ENCODE data around the gene C6orf141.

DNA sequence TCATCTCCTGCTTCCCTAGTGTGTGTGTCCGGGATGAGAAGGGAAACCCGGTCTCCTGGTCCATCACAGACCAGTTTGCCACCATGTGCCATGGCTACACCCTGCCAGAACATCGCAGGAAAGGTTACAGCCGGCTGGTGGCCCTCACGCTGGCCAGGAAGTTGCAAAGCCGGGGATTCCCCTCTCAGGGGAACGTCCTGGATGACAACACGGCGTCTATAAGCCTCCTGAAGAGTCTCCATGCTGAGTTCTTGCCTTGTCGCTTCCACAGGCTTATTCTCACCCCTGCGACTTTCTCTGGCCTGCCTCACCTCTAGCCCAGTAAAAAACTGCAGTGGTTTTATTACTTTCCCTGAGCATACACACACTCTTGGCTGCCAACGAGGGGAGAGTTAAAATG, 23.9 kb upstream of the C6orf141 start:
- no peak for TF ChIP-seq POLR2AphosphoS5 (IDR thresholded peaks at IDR 0.05; ENCODE audit: low read depth)
- TF ChIP-seq, protein P1, sequence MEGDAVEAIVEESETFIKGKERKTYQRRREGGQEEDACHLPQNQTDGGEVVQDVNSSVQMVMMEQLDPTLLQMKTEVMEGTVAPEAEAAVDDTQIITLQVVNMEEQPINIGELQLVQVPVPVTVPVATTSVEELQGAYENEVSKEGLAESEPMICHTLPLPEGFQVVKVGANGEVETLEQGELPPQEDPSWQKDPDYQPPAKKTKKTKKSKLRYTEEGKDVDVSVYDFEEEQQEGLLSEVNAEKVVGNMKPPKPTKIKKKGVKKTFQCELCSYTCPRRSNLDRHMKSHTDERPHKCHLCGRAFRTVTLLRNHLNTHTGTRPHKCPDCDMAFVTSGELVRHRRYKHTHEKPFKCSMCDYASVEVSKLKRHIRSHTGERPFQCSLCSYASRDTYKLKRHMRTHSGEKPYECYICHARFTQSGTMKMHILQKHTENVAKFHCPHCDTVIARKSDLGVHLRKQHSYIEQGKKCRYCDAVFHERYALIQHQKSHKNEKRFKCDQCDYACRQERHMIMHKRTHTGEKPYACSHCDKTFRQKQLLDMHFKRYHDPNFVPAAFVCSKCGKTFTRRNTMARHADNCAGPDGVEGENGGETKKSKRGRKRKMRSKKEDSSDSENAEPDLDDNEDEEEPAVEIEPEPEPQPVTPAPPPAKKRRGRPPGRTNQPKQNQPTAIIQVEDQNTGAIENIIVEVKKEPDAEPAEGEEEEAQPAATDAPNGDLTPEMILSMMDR (conservative IDR thresholded peaks at IDR 0.05; ENCODE audit: low read depth in 2 of 2): no peak
- TF ChIP-seq, protein P2, sequence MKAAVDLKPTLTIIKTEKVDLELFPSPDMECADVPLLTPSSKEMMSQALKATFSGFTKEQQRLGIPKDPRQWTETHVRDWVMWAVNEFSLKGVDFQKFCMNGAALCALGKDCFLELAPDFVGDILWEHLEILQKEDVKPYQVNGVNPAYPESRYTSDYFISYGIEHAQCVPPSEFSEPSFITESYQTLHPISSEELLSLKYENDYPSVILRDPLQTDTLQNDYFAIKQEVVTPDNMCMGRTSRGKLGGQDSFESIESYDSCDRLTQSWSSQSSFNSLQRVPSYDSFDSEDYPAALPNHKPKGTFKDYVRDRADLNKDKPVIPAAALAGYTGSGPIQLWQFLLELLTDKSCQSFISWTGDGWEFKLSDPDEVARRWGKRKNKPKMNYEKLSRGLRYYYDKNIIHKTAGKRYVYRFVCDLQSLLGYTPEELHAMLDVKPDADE (IDR thresholded peaks at IDR 0.05): no peak
- no peak for TF ChIP-seq EZH2phosphoT487 (IDR thresholded peaks at IDR 0.05; ENCODE audit: unreplicated experiment)
- TF ChIP-seq NANOG (IDR thresholded peaks at IDR 0.05; ENCODE audit: borderline replicate concordance): no peak
- no peak for TF ChIP-seq EZH2 (IDR thresholded peaks at IDR 0.05; ENCODE audit: low read depth, unreplicated experiment)
- no peak for TF ChIP-seq REST (IDR thresholded peaks at IDR 0.05; ENCODE audit: unreplicated experiment)
- TF ChIP-seq CREB1 (CRISPR knock-in tag; IDR thresholded peaks at IDR 0.05; ENCODE audit: low read depth): no peak
- no peak for TF ChIP-seq STAT1 (IDR thresholded peaks at IDR 0.05; ENCODE audit: unreplicated experiment)
- TF ChIP-seq JUNB (IDR thresholded peaks at IDR 0.05; ENCODE audit: unreplicated experiment): no peak
- no peak for TF ChIP-seq ZNF114 (CRISPR knock-in tag; IDR thresholded peaks at IDR 0.05)
- TF ChIP-seq, protein P3, sequence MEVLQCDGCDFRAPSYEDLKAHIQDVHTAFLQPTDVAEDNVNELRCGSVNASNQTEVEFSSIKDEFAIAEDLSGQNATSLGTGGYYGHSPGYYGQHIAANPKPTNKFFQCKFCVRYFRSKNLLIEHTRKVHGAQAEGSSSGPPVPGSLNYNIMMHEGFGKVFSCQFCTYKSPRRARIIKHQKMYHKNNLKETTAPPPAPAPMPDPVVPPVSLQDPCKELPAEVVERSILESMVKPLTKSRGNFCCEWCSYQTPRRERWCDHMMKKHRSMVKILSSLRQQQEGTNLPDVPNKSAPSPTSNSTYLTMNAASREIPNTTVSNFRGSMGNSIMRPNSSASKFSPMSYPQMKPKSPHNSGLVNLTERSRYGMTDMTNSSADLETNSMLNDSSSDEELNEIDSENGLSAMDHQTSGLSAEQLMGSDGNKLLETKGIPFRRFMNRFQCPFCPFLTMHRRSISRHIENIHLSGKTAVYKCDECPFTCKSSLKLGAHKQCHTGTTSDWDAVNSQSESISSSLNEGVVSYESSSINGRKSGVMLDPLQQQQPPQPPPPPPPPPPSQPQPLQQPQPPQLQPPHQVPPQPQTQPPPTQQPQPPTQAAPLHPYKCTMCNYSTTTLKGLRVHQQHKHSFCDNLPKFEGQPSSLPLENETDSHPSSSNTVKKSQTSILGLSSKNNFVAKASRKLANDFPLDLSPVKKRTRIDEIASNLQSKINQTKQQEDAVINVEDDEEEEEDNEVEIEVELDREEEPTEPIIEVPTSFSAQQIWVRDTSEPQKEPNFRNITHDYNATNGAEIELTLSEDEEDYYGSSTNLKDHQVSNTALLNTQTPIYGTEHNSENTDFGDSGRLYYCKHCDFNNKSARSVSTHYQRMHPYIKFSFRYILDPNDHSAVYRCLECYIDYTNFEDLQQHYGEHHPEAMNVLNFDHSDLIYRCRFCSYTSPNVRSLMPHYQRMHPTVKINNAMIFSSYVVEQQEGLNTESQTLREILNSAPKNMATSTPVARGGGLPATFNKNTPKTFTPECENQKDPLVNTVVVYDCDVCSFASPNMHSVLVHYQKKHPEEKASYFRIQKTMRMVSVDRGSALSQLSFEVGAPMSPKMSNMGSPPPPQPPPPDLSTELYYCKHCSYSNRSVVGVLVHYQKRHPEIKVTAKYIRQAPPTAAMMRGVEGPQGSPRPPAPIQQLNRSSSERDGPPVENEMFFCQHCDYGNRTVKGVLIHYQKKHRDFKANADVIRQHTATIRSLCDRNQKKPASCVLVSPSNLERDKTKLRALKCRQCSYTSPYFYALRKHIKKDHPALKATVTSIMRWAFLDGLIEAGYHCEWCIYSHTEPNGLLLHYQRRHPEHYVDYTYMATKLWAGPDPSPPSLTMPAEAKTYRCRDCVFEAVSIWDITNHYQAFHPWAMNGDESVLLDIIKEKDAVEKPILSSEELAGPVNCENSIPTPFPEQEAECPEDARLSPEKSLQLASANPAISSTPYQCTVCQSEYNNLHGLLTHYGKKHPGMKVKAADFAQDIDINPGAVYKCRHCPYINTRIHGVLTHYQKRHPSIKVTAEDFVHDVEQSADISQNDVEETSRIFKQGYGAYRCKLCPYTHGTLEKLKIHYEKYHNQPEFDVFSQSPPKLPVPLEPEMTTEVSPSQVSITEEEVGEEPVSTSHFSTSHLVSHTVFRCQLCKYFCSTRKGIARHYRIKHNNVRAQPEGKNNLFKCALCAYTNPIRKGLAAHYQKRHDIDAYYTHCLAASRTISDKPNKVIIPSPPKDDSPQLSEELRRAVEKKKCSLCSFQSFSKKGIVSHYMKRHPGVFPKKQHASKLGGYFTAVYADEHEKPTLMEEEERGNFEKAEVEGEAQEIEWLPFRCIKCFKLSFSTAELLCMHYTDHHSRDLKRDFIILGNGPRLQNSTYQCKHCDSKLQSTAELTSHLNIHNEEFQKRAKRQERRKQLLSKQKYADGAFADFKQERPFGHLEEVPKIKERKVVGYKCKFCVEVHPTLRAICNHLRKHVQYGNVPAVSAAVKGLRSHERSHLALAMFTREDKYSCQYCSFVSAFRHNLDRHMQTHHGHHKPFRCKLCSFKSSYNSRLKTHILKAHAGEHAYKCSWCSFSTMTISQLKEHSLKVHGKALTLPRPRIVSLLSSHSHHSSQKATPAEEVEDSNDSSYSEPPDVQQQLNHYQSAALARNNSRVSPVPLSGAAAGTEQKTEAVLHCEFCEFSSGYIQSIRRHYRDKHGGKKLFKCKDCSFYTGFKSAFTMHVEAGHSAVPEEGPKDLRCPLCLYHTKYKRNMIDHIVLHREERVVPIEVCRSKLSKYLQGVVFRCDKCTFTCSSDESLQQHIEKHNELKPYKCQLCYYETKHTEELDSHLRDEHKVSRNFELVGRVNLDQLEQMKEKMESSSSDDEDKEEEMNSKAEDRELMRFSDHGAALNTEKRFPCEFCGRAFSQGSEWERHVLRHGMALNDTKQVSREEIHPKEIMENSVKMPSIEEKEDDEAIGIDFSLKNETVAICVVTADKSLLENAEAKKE (CRISPR knock-in tag; IDR thresholded peaks at IDR 0.05): no peak
- TF ChIP-seq ZNF331 (CRISPR knock-in tag; IDR thresholded peaks at IDR 0.05; ENCODE audit: low read depth): no peak

Measured in GM23338 (cell line).